ENCODE results near the gene COL28A1.

Gene COL28A1

GRCh38 chr7:7370076-7370475 lies 165.6 kb downstream of the COL28A1 start:
- H3K4me1 ChIP-seq (ENCODE audit: control insufficient read depth, insufficient read depth, low read length) = no peaks in the 10 kb centered on the region
- H3K27ac ChIP-seq (ENCODE audit: extremely low read depth, low read depth, low read length) = no peak overlapping the region
- no peak overlapping the region for H3K4me3 ChIP-seq (ENCODE audit: low read depth, low read length)
- ChIA-PET CTCF (interaction anchor here (0.8 kb wide), 1 partner anchor 726 kb away, joined by 4 read pairs; no protein-coding TSS in a partner anchor), POLR2A (no interaction called here)
- TF ChIP-seq KLF1 (tag by site-specific recombination; IDR thresholded peaks at IDR 0.05) = no peak
- no peak for TF ChIP-seq ZBTB20 (tag by site-specific recombination; IDR thresholded peaks at IDR 0.05)
- no peak for TF ChIP-seq PRDM1 (tag by site-specific recombination; IDR thresholded peaks at IDR 0.05)
- TF ChIP-seq ZNF214 (tag by site-specific recombination; IDR thresholded peaks at IDR 0.05; ENCODE audit: borderline replicate concordance) = no peak
- TF ChIP-seq ZBTB44 (tag by site-specific recombination; IDR thresholded peaks at IDR 0.05) = no peak
- TF ChIP-seq INSM2 (tag by site-specific recombination; IDR thresholded peaks at IDR 0.05) = no peak
- TF ChIP-seq SALL2 (tag by site-specific recombination; IDR thresholded peaks at IDR 0.05; ENCODE audit: borderline replicate concordance) = no peak
- no peak for TF ChIP-seq ZXDB (tag by site-specific recombination; IDR thresholded peaks at IDR 0.05)
- no peak for TF ChIP-seq ZBTB1 (tag by site-specific recombination; IDR thresholded peaks at IDR 0.05)
- no peak for TF ChIP-seq SCRT1 (tag by site-specific recombination; IDR thresholded peaks at IDR 0.05; ENCODE audit: borderline replicate concordance)
- TF ChIP-seq GFI1B (tag by site-specific recombination; IDR thresholded peaks at IDR 0.05) = no peak
- no peak for TF ChIP-seq ZNF292 (tag by site-specific recombination; IDR thresholded peaks at IDR 0.05; ENCODE audit: borderline replicate concordance, low read depth)
- H3K9me3 ChIP-seq (ENCODE audit: control insufficient read depth, insufficient read depth, low read depth, low read length) = no peaks in the 10 kb centered on the region
- H3K36me3 ChIP-seq (ENCODE audit: control insufficient read depth in 2 of 2, insufficient read depth in 1 of 2, low read length in 2 of 2) = no peaks in the 10 kb centered on the region

- POLR2A ChIA-PET = no interaction called here
Observed at GRCh38 chr7:7369134-7369533, 166.5 kb downstream of the COL28A1 start.

More at GRCh38 chr7:7369134-7369533, 166.5 kb downstream of the COL28A1 start:
- Histone ChIP-seq H3K4me3 (ENCODE audit: low read depth, low read length) (no peak overlapping the region), H3K27ac (ENCODE audit: extremely low read depth, low read depth, low read length) (no peak overlapping the region), H3K4me1 (ENCODE audit: control insufficient read depth, insufficient read depth, low read length) (no peaks in the 10 kb centered on the region), H3K36me3 (ENCODE audit: control insufficient read depth in 2 of 2, insufficient read depth in 1 of 2, low read length in 2 of 2) (no peaks in the 10 kb centered on the region), H3K9me3 (ENCODE audit: control insufficient read depth, insufficient read depth, low read depth, low read length) (no peaks in the 10 kb centered on the region)
- TF ChIP-seq ZSCAN30 (tag by site-specific recombination; IDR thresholded peaks at IDR 0.05) = no peak
- TF ChIP-seq ZNF488 (tag by site-specific recombination; IDR thresholded peaks at IDR 0.05) = no peak
- TF ChIP-seq ZNF132 (tag by site-specific recombination; IDR thresholded peaks at IDR 0.05; ENCODE audit: borderline replicate concordance) = no peak
- TF ChIP-seq KLF7 (tag by site-specific recombination; IDR thresholded peaks at IDR 0.05; ENCODE audit: borderline replicate concordance) = no peak
- TF ChIP-seq ZNF623 (tag by site-specific recombination; IDR thresholded peaks at IDR 0.05) = no peak
- TF ChIP-seq ZNF169 (tag by site-specific recombination; IDR thresholded peaks at IDR 0.05) = no peak
- no peak for TF ChIP-seq SALL2 (tag by site-specific recombination; IDR thresholded peaks at IDR 0.05; ENCODE audit: borderline replicate concordance)
- TF ChIP-seq PRDM1 (tag by site-specific recombination; IDR thresholded peaks at IDR 0.05) = no peak
- no peak for TF ChIP-seq ZNF830 (tag by site-specific recombination; IDR thresholded peaks at IDR 0.05; ENCODE audit: low read depth)
- no peak for TF ChIP-seq ZNF654 (tag by site-specific recombination; IDR thresholded peaks at IDR 0.05; ENCODE audit: low read depth)
- no peak for TF ChIP-seq ZNF776 (tag by site-specific recombination; IDR thresholded peaks at IDR 0.05; ENCODE audit: borderline replicate concordance)
- no peak for TF ChIP-seq ZNF184 (tag by site-specific recombination; IDR thresholded peaks at IDR 0.05)
- TF ChIP-seq ZNF280D (tag by site-specific recombination; IDR thresholded peaks at IDR 0.05) = no peak
- TF ChIP-seq ZNF792 (tag by site-specific recombination; IDR thresholded peaks at IDR 0.05) = no peak
- no peak for TF ChIP-seq ZNF266 (tag by site-specific recombination; IDR thresholded peaks at IDR 0.05; ENCODE audit: low read depth)
- TF ChIP-seq ZBTB8A (tag by site-specific recombination; IDR thresholded peaks at IDR 0.05) = no peak
- TF ChIP-seq ZNF777 (tag by site-specific recombination; IDR thresholded peaks at IDR 0.05; ENCODE audit: borderline replicate concordance) = no peak
- TF ChIP-seq ZNF571 (tag by site-specific recombination; IDR thresholded peaks at IDR 0.05) = no peak
- CTCF ChIA-PET = interaction anchor here (1.1 kb wide), 1 partner anchor 259 kb away, joined by 3 read pairs; no protein-coding TSS in a partner anchor
